Stimulated activated CD8-positive, alpha-beta memory T cell treated with anti-CD3 and anti-CD28 coated beads, Interleukin-15, amount 100 ng/mL, for 4 hours (primary cell): ENCODE results near the gene FOXP1.

Source experiments
- DNase-seq, 2 donors: peaks; one replicate each; pipeline ENCODE4 v3.0.0-alpha.2; 2020; ENCODE audit warnings: low read depth in 2 of 2

FOXP1 gene

GRCh38 chr3:71177375-71177774, 406.2 kb downstream of the FOXP1 start:
- DNase-seq = no peak

DNA sequence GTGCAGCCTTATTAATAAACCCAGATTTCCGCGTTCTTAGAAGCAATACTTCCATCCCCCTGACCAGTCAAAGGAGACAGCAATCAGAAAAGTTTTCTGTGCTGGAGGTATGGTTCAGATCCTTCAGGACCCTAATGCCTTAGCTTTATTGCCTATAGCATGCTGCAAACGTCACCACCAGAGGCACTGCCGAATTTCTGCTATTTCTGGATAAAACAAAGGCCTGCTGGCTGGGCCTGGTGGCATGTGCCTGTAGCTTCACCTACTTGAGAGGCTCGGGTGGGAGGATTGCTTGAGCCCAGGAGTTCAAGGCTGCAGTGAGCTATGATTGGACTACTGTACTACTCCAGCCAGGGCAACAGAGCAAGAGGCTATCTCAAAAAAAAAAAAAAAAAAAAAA, 407.2 kb downstream of the FOXP1 start:
- DNase-seq = no peak

DNA sequence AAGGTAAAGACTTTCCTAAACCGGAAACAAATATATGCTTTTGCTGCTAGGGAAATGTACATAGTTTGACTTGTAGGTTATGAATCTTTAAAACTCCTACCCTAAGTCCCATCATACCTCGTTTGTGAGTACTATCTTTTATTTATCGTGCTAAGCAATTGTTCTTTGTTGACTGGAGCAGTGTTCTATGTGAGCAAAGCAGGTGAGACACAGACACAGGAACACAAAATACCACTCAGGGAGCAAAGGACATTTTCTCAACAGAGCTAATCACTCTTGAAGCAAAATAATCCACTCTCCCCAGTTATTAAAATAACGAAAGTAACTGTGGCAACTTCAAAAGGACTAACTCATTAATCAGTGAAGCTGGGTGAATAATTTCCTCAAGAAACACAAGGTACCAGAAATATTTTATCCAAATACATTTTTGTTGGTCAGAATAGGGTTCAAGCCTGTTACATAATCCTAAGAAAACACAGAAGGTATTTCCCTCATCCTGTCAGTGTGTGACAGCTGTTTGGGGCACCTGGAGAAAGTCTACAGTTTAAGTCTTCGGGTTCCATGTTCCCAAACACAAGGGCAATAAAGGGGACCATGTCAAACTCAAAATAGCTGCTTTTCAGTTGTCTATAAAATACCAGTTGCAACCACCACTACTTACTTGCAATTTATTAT, 407.7 kb downstream of the FOXP1 start:
- no peak for DNase-seq

DNA sequence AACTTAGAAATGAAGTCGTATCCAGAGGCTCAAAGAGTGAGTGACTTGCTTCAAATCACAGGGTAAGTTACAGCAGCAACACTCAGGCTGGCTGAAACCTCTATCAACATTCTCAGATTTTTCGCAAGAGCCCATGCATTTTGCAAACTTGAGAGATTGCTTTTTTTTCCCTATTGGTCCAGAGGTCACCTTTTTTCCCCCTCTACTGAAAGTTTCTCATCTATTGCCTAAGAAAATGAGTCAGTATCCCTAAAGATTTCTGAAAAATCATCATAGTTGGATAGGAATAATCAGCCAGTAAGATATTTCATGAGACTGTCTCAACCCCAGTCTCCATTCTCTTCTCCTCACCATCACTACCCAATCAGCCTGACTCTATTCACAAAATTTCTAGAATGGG, 410.6 kb downstream of the FOXP1 start:
- DNase-seq = no peak

DNA sequence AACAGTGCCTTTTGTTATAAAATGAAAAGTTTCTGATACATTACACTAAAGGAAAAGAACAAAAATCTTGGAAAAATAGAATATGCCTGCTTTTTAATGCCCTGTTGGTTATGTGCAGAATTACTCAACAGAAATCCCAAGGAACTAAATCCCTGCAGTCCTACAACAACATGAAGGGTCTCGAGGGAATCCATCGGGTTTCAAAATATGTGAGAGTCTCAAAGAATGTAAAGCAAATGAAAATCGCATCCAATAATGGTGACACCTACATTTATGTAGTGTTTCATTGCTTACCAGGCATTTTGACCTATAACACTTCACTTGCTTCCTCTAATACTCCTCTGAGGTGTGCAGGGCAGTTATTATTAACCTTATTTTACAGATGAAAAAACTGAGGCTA, 411.3 kb downstream of the FOXP1 start:
- no peak for DNase-seq

- no peak for DNase-seq
Measured at GRCh38 chr3:71171247-71171646, 412.3 kb downstream of the FOXP1 start.

DNA sequence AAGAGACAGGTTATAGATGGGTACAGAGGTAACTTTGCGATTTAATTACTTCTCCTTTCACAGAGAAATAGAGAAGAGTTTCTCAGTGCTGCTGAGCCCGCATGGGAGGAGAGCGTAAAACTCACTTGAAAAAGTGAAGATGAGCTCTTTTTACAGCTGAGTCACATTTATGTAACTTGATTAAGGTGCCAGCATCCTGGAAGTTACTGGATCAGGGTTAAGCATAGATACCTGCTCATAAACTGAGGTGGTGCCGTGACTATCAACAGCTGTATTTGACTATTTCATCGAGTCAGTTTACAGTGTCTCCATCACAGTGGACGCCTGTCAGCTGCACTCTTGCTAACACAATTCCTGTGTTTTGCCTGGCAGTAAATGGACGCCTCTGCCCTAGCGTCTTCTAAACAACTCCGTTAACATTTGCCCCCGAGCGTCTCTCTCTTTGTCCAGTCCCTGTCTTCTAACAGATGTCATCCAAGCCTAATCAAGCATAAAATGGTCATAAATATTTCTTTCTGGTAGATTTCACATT, 414.6 kb downstream of the FOXP1 start:
- DNase-seq = no peak

DNA sequence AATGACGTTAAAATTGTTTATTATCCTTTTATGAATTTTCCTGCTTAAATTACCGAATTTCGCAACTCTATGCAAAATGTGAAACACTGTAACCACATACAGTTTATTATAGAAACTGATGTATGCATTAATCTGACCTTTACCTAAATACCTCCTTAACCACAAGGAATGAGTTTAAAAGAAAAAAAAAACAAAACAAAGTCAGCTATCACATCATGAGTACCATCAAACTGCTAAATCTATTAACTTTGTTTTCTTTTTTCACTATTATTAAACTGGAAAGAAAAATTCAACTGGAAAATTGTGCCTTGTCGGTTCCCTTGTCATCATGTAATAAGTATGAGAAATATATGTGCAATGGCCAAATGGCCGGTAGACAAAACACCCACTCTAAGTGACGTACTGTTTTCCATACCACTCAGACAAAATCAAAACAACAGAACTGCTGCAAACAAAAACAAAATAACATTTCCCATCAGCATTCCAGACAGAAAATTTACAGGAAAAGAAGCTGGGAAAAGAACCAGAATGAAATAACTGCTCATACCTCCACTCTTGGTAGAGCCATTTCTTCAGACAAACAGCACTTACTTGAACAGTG, 415.3 kb downstream of the FOXP1 start:
- no peak for DNase-seq

DNA sequence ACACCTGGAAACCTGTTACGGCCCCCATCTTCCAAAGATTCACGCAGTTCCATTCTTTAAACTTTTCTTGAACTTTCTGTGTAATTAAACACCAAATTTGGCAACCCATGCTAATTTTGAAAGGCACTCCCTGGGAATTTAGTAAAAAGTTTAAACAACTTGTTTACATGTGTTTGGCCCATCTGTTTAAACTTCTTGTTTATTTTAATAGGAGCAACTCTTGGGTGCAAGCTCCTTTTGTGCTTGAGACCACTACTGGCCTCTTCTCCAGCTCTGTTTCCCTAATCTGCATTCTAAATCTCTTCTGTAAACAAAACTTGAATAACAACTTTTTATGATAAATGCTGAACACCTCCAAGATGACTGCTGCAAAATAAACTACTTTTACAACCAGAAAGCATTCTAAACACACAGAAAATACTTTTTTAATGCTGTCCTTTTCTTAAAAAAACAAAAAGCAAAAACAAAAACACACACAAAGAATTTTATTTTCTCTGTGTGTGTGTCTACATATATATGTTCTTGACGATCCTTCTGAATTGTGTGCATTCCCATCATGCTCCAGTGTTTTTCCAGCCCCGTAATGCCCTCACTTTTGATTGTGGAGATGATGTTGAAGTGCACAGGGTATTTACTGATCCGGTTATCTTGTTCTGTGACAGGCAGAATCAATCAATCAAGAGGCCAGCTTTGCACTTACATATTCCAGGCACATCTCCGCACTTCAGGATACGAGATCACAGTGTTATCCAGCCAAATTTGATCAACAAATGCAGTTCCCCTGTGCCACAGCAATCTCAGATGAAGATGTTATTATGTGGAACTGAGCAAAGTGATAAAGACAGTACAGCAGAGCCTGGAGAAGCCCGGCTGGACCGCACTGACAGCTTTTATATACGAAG, 416.9 kb downstream of the FOXP1 start:
- no peak for DNase-seq

DNA sequence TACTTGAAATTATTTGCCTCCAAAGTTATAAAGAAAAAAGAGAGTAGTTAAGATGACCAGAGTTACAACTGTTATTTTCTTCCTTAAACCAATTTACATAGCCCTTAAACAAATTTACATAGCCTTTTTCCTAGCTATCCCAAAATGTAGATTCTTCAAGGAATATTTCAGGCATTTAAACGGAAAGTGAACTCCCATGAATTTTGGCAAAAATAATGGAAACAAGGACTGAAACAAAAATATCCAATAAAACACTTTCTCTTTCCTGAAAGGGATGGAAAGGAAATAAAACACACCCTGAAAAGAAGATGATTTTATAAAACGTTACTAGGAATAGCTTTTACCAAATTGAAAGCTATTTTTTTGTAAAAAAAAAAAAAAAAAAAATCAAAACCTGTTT, 418.6 kb downstream of the FOXP1 start:
- DNase-seq = no peak

DNA sequence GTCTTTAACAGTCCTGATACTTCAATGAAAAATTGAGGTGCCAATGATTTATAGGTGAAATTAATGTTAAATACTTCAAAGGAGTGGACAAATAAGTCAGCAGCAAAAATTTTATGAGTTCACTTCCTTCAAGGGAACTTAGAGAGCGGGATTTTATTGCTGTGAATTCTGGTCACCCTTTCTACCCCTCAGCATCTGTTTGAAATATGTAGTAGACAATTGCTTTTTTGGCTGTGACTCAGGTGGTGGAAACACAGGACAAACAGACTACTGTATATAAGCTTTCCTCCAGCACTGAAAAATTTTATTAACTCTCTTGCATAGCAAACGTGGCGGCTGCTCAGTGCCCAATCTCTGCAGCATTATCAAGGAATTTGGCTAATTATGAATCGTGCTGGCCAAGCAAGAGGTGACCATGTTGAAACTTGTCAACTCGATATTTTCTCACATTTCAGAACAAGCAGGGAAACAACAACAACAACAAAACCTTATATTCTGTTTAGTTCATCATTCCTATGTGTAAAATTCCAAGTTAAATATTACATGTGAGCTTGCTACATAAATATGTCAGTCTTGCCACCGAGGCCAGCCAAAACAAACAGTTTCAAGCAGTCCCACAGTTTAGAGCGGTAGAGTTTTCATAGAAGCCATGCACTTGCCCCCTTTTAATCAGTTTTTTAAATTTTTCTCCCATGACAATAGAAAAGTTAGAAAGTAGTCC, 420.2 kb downstream of the FOXP1 start:
- no peak for DNase-seq

- no peak for DNase-seq
Measured at GRCh38 chr3:71162221-71162620, 421.3 kb downstream of the FOXP1 start.

DNA sequence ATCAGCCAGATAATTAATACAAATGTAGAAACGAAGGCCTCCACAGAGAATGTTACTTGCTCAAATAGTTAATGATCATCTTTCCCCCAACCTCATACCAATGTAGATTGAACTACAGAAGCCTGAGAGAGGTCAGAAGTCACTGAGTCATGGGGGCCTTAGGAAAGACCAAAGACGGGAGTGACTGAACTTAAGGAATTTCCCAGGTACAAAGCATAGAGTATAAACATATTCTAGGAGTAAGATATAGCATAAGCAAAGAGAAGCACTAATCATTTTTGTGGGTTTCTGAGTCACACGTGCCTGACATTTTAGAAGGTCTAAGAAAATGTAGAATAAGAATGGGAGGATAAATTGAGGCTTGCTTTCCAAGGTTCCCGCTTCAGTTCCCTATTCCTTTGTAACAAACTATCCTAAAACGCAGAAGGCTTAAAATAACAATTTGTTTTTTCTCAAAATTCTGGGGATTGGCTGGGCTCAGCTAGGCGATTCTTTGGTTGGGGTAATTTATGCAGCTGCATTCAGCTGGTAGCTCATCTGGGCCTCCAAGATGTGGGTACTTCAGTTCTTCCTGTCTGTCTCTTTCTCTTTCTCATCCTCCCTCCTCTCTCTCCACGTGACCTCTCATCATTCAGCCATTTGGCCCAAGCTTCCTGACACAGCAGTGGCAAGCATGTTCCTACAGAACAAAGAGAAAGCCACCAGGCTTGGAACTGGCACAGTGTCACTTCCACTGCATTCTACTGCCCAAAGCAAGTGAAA, 422.6 kb downstream of the FOXP1 start:
- no peak for DNase-seq

DNA sequence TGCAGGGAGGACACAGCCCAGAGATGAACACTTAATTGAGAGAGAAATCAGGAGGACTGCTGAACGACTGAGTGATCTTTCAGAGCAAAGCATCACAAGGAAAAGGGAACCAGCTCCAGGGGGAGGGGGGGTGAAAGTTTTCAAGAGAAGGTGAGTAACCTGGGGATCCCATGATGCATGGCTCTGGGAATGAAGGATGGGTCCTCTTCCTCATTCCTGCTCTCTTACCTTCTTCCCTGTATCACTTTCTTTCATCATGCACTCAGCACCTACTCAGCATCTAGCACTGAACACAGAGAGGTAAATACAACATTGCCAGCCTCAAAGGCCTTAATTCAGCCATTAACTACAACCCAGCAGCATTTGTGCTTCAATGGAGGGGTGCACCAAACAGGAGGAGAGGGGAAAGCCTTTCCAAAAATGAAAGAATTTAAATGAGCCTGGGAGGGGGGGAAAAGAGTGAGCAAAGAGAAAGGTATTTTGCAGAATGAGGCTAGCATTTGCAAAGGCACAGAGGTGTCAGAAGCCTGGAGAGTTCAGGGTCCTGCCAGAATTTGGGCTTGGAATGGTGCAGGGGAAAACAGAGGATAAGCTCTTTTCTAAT, 427.4 kb downstream of the FOXP1 start:
- DNase-seq = no peak

- DNase-seq = no peak
Measured at GRCh38 chr3:71154846-71155245, 428.7 kb downstream of the FOXP1 start.

- no peak for DNase-seq
Measured at GRCh38 chr3:71153713-71154112, 429.8 kb downstream of the FOXP1 start.

DNA sequence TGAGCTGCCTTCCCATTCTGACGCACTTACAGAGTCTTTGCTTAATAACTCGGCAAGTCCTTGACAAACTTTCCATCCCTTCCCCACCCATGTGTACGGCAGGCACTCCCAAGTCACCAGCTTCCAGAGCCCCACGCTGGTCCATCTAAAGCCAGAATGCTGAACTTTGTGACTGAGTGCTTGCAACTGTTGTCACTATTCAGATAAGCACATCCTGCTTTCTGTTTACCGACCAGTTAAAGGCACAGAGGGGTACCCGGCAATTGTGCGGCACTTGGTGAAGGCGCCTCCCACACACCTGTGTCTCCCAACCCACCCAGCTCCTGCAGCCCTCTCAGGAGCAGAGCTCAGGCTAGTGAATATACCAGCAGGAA, 430.6 kb downstream of the FOXP1 start:
- no peak for DNase-seq

- DNase-seq = no peak
Measured at GRCh38 chr3:71152039-71152891, 431.3 kb downstream of the FOXP1 start.

- no peak for DNase-seq
Measured at GRCh38 chr3:71149959-71150954, 433.3 kb downstream of the FOXP1 start.
